GM21619 (cell line): ENCODE results near the gene DCN.

Experiments used
- ATAC-seq: cut with Tn5 transposase; IDR thresholded peaks from one replicate; pipeline ENCODE4 v1.9.1; 2021; ENCODE audit not compliant: unreplicated experiment

Gene DCN

DNA sequence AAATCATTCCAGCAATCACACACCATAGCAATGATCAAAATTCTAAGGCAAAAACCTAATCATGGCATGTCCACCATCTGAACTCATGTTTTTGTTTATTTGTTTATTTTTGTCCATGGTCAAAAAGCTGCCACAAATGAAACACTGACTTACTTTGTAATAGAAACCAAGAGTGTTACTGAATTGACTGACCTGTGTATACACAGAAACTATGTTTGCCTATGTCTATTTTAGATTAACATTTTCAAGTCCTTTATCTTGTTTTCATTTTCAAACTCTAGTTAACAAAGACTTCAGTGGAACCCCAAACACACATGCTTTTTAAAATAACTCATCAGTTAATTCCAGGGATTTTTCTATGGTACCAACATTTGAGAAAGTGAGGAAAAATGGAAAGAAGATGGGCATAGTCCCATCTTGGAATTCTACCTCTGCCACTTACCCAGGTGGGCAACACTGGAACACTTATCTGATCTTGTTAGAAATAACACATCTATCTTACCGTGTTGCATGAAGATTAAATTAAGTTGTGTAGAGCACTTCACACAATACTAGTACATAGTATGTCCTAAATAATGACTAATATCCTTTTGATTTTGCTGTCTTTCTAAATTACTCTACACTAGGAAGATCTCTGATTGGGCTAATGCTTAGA lies 77.7 kb downstream of the DCN start:
- no peak for ATAC-seq

GRCh38 chr12:91103624-91104023 lies 79.0 kb downstream of the DCN start:
- no peak for ATAC-seq

DNA sequence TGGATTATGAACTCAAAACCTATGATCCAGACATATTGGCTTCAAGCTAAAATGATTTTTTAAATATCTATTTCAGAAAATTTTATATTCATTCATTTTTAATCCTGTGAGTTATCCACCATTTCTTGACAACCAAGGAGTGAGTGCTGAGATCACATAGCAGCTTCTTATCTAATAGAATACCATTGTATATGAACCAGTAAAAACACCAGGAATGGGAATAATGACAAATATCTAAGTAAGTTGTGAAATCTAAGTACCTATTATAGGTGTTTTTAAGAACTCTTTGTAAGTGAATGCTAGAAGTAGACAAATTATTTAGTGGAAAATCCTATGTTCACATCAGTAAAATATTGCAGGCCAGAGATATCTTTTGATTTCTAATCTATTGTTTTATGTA lies 79.5 kb downstream of the DCN start:
- ATAC-seq = no peak

DNA sequence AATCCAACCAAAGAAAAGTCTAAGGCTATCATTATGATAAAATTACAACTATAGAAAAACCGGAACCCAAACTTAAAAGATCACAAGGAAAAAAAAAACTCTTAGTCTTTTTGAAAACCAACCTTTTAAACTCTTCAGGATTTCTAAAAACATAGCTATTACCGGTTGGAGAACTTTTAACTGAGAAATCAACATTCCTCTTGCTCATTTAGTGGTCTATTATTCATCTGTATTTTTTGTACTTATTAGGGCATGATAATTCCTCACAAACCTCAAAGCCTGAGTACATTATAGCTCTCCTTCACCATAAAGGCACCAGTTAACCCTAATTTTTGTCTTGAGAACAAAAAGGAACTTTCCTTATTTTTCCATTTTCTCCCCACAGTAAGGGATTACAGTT lies 81.7 kb downstream of the DCN start:
- ATAC-seq = no peak

- ATAC-seq = no peak
Measured at GRCh38 chr12:91099836-91100235, 82.8 kb downstream of the DCN start.

DNA sequence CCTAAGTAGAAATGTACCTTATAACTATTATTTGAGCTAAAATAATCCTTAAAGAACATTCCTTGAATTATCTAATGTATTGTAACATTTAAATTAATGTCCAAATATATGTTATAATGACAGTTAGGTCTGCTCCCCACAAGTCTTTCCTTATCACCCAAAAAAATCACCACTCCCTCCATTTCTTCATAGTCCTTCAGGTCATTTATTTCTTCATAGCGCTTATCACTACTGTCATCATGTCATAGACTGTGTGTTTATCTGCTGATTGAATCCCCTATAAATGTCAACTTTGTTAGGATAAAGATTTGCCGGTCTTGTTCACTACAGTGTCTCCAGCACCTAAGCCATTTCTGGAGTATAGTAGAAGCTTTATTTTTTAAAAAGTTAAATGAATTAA lies 83.3 kb downstream of the DCN start:
- ATAC-seq = no peak

- ATAC-seq = no peak
Measured at GRCh38 chr12:91098941-91099340, 83.7 kb downstream of the DCN start.

DNA sequence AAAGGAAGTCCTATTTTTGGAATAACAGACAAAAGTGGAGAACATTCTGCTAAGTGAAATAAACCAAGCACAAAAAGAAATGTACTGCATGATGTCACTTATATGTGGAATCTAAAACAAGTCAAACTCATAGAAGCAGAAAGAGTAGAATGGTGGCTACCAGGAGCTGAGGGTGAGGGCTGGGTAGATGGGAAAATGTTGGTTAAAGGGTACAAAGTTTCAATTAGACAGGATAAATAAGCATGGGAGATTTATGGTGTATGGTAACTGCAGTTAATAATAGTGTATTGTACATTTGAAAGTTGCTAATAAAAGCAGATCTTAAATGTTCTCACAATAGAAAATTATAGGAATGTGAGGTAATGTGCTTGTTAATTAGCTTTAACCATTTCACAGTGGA lies 84.2 kb downstream of the DCN start:
- ATAC-seq = no peak

DNA sequence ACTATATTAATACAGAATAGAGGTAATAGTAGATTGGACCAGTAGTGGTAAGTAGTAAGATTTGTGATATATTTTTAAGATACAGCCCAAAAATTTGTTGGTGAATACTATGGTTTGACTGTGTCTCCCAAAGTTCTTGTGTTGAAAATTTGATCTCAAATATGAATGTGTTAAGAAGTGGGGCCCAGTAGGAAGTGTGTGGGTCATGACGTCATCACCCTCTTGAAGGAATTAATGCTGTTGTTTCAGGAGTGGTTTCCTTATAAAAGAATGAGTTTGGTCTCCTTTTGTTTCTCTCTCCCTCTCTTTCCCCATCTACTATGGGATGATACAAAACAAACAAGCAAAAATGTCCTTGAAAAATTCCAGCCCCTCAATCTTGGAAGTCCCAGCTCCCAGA lies 87.7 kb downstream of the DCN start:
- ATAC-seq = no peak

- ATAC-seq = no peak
Measured at GRCh38 chr12:91094032-91094662, 88.5 kb downstream of the DCN start.

DNA sequence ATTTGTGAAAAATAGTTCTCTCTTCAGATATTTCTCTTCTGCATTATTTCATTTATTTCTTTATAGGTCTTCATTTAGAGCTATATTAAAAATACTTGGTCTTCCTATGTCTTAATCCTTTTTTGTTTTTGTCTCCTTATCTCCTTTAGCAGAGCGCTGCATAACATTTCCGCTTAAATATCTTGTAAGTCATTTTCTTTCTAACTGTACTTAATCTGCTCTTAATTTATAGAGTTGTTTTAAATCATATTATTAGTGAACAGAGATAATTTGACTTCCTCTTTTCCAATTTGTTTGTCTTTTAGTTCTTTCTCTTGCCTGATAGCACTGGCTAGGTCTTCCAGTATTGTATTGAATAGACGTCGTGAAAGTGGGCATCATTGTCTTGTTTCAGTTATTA lies 89.3 kb downstream of the DCN start:
- no peak for ATAC-seq

- no peak for ATAC-seq
Measured at GRCh38 chr12:91091916-91092715, 90.5 kb downstream of the DCN start.
